Activated effector memory CD4-positive, alpha-beta T cell treated with anti-CD3 and anti-CD28 coated beads, Interleukin-2, amount 50 U/mL, for 16 hours (primary cell): ENCODE measurements around the gene CACYBP.

Experiments
- DNase-seq: peaks from one replicate; pipeline ENCODE4 v3.0.0-alpha.2; 2020

Gene CACYBP

GRCh38 chr1:174999936-175000696 lies at the start of gene CACYBP:
Gene CACYBP, plus strand, starts transcription at chr1:174999947. Its CDS starts 234 bp downstream, at chr1:175000181.
- DNase-seq, result no peak

- no peak for DNase-seq
Observed at GRCh38 chr1:174953285-174954072, 46.3 kb upstream of the CACYBP start.

GRCh38 chr1:174954073-174954460 lies 45.7 kb upstream of the CACYBP start:
- DNase-seq, result no peak

GRCh38 chr1:174954671-174955669 lies 44.8 kb upstream of the CACYBP start:
- no peak for DNase-seq

GRCh38 chr1:174956086-174956485 lies 43.7 kb upstream of the CACYBP start:
- DNase-seq, result no peak

GRCh38 chr1:174956976-174957375 lies 42.8 kb upstream of the CACYBP start:
- no peak for DNase-seq

- no peak for DNase-seq
Observed at GRCh38 chr1:174957829-174958228, 41.9 kb upstream of the CACYBP start.

GRCh38 chr1:174958396-174958795 lies 41.4 kb upstream of the CACYBP start:
- no peak for DNase-seq

- no peak for DNase-seq
Observed at GRCh38 chr1:174960362-174960761, 39.4 kb upstream of the CACYBP start.

GRCh38 chr1:174963529-174964125 lies 36.1 kb upstream of the CACYBP start:
- no peak for DNase-seq

GRCh38 chr1:174964261-174964971 lies 35.3 kb upstream of the CACYBP start:
- no peak for DNase-seq

GRCh38 chr1:174964972-174965361 lies 34.8 kb upstream of the CACYBP start:
- DNase-seq, result no peak

GRCh38 chr1:174965362-174966007 lies 34.3 kb upstream of the CACYBP start:
- DNase-seq, result peak; percentile 68

- DNase-seq, result no peak
Observed at GRCh38 chr1:174966008-174966572, 33.7 kb upstream of the CACYBP start.

- DNase-seq, result no peak
Observed at GRCh38 chr1:174967845-174968705, 31.7 kb upstream of the CACYBP start.

GRCh38 chr1:174968750-174969244 lies 30.9 kb upstream of the CACYBP start:
- DNase-seq, result peak; percentile 66

GRCh38 chr1:174969977-174970376 lies 29.8 kb upstream of the CACYBP start:
- DNase-seq, result no peak

- no peak for DNase-seq
Observed at GRCh38 chr1:174971466-174971865, 28.3 kb upstream of the CACYBP start.

- DNase-seq, result no peak
Observed at GRCh38 chr1:174971902-174972301, 27.8 kb upstream of the CACYBP start.

- DNase-seq, result no peak
Observed at GRCh38 chr1:174974711-174975119, 25.0 kb upstream of the CACYBP start.
